GM18873 (cell line): ENCODE results near the gene RPL3.

Experiments
- ATAC-seq: cut with Tn5 transposase; IDR thresholded peaks from one replicate; pipeline ENCODE4 v1.9.1; 2021; ENCODE audit warnings: mild to moderate bottlenecking, moderate library complexity, moderate number of reproducible peaks; ENCODE audit not compliant: unreplicated experiment, low FRiP score

RPL3 gene

GRCh38 chr22:39284142-39284980 is 35.1 kb downstream of the RPL3 start:
- no peak for ATAC-seq

GRCh38 chr22:39283322-39284141 is 35.9 kb downstream of the RPL3 start:
- no peak for ATAC-seq

- ATAC-seq: no peak
Measured at GRCh38 chr22:39282645-39283321, 36.6 kb downstream of the RPL3 start.

GRCh38 chr22:39281126-39281525 is 38.3 kb downstream of the RPL3 start:
- ATAC-seq: no peak

- ATAC-seq: no peak
Measured at GRCh38 chr22:39280250-39280649, 39.2 kb downstream of the RPL3 start.

GRCh38 chr22:39279170-39279850 is 40.1 kb downstream of the RPL3 start:
- no peak for ATAC-seq

- ATAC-seq: no peak
Measured at GRCh38 chr22:39278040-39278439, 41.4 kb downstream of the RPL3 start.

- ATAC-seq: no peak
Measured at GRCh38 chr22:39277142-39277607, 42.2 kb downstream of the RPL3 start.

- no peak for ATAC-seq
Measured at GRCh38 chr22:39276440-39277141, 42.8 kb downstream of the RPL3 start.

- ATAC-seq: no peak
Measured at GRCh38 chr22:39275814-39276439, 43.5 kb downstream of the RPL3 start.

GRCh38 chr22:39273950-39274887 is 45.2 kb downstream of the RPL3 start:
- ATAC-seq: no peak

GRCh38 chr22:39270792-39271191 is 48.6 kb downstream of the RPL3 start:
- no peak for ATAC-seq

- ATAC-seq: no peak
Measured at GRCh38 chr22:39270280-39270679, 49.1 kb downstream of the RPL3 start.

- ATAC-seq: no peak
Measured at GRCh38 chr22:39269095-39269790, 50.2 kb downstream of the RPL3 start.

GRCh38 chr22:39268645-39269044 is 50.8 kb downstream of the RPL3 start:
- no peak for ATAC-seq

GRCh38 chr22:39267974-39268373 is 51.4 kb downstream of the RPL3 start:
- ATAC-seq: no peak

GRCh38 chr22:39266398-39267030 is 52.9 kb downstream of the RPL3 start:
- ATAC-seq: peak; percentile 68
